ENCODE measurements around the gene SEC23A. TPM values are rescaled to one million over a fixed set of nuclear protein-coding genes. Genes with fewer than 3 reads are reported as not detected.
"Not testable (repeated sequence)": the region's sequence is repeated elsewhere in the genome, so short reads cannot be mapped to it uniquely, and the experiment has no call there.

SEC23A gene
- total RNA-seq, result 100 to 1,000 TPM in 3 of 4 donors, 10 to 100 TPM in 1; 89.9 to 152 (median 113) TPM

GRCh38 chr14:39102969-39103957 lies at the start of gene SEC23A:
TSS of gene SEC23A (minus strand) at chr14:39103235. CDS start at chr14:39096118, 7,117 bp downstream.
- peak; percentile 82 for DNase-seq (ENCODE audit: low spot score)
- peak; percentile 98 for ATAC-seq (ENCODE audit: low FRiP score)
- TF ChIP-seq CTCF (IDR thresholded peaks at IDR 0.05), result no peak

GRCh38 chr14:39145266-39145966 lies 42.4 kb upstream of the SEC23A start:
- no peak for TF ChIP-seq CTCF (IDR thresholded peaks at IDR 0.05)
- no peak for ATAC-seq (ENCODE audit: low FRiP score)
- DNase-seq (ENCODE audit: low spot score), result no peak

- ATAC-seq (ENCODE audit: low FRiP score), result not testable (repeated sequence)
Measured at GRCh38 chr14:39143226-39143625, 40.2 kb upstream of the SEC23A start.

GRCh38 chr14:39141623-39142022 lies 38.6 kb upstream of the SEC23A start:
- not testable (repeated sequence) for DNase-seq (ENCODE audit: low spot score)

More at GRCh38 chr14:39143226-39143625, 40.2 kb upstream of the SEC23A start:
- not testable (repeated sequence) for DNase-seq (ENCODE audit: low spot score)

GRCh38 chr14:39140170-39140569 lies 37.1 kb upstream of the SEC23A start:
- no peak for TF ChIP-seq CTCF (IDR thresholded peaks at IDR 0.05)
- DNase-seq (ENCODE audit: low spot score), result no peak
- no peak for ATAC-seq (ENCODE audit: low FRiP score)

More at GRCh38 chr14:39141623-39142022, 38.6 kb upstream of the SEC23A start:
- not testable (repeated sequence) for ATAC-seq (ENCODE audit: low FRiP score)

GRCh38 chr14:39138440-39138839 lies 35.4 kb upstream of the SEC23A start:
- TF ChIP-seq CTCF (IDR thresholded peaks at IDR 0.05), result no peak
- no peak for DNase-seq (ENCODE audit: low spot score)
- no peak for ATAC-seq (ENCODE audit: low FRiP score)

- ATAC-seq (ENCODE audit: low FRiP score); DNase-seq (ENCODE audit: low spot score): not testable (repeated sequence)
Measured at GRCh38 chr14:39137835-39138234, 34.8 kb upstream of the SEC23A start.

- no peak for TF ChIP-seq CTCF (IDR thresholded peaks at IDR 0.05)
- DNase-seq (ENCODE audit: low spot score), result no peak
- no peak for ATAC-seq (ENCODE audit: low FRiP score)
Measured at GRCh38 chr14:39122330-39123138, 19.5 kb upstream of the SEC23A start.

Data from omental fat pad (tissue), 4 donors.